Measurements from ENCODE around the gene ATG2A. TPM values are rescaled to one million over a fixed set of nuclear protein-coding genes. Genes with fewer than 3 reads are reported as not detected.

The ATG2A gene
- total and polyA plus RNA-seq, 10 of the 15 experiments (the other 5 are each of a cell fraction or from before 2014, with no cell fraction given): 0.08 to 19.0 (median 4.6) TPM

DNA sequence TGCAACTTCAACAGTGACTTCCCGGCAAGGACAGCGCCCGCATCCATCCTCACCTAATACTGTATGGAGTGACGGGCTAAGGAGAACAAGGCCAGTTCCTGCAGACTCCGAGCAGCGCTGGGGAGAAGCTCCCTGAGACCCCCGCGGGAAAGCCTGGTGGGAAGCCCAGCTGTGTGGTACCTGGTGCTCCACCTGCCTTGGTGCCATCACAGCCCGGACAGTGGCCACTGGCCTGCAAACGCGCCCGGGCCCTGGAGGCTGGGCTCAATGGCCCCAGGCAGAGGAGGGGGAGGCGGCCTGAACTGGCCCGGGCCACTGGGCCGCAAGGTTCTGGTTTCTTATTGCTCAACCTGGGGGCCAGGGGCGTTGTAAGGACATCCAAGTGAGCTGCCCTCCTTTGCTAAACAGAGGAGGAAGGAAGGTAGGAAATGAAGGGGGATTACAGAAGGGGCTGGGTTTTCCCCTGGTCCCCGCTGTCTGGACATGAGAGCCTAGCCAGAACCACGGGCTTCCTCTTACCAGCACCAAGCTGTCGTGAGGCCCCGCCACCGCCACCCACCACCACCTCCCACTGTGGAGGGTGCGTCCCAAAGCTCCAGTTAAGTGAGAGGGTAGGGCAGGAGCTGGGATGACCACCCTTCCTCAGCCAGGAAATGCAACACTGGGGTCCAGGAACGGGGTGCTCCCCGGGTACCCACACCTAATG is 64.1 kb downstream of the ATG2A start:
- Histone ChIP-seq H3K36me3 (ENCODE audit: control insufficient read depth in 2 of 2, insufficient read depth in 2 of 2, low read length in 1 of 2) (peaks cover 17 to 44% of the 10 kb centered on the region in 2 experiments), H3K4me3 (peak overlapping the region; percentile 21; the same call in 1 of the 2 replicates), H3K79me2 (ENCODE audit: control insufficient read depth, insufficient read depth, low read length) (peaks cover 31% of the 10 kb centered on the region), H3K27me3 (replicated peaks in 1 of 2; ENCODE audit: control insufficient read depth in 2 of 2, insufficient read depth in 2 of 2, low read length in 1 of 2) (no peaks in the 10 kb centered on the region), H3K4me2 (ENCODE audit: control insufficient read depth, insufficient read depth) (peak overlapping the region; percentile 57), H2AFZ (ENCODE audit: control insufficient read depth, low read depth, low read length) (no peak overlapping the region), H3K9ac (ENCODE audit: control insufficient read depth, insufficient read depth, low read length) (peak overlapping the region; percentile 47), H3K4me1 (ENCODE audit: control insufficient read depth, insufficient read depth, low read length) (peaks cover 97% of the 10 kb centered on the region), H3K27ac (ENCODE audit: control insufficient read depth, insufficient read depth) (peak overlapping the region; percentile 97), H4K20me1 (ENCODE audit: control insufficient read depth, insufficient read depth) (no peaks in the 10 kb centered on the region), H3K9me3 (replicated peaks; ENCODE audit: control insufficient read depth, insufficient read depth, low read length) (no peaks in the 10 kb centered on the region)
- ChIA-PET POLR2A (interaction anchor here (1.0 to 24.3 kb wide), 8 partner anchors 11 to 410 kb away, joined by 3 to 620 read pairs (median 4); partner anchors contain the start of genes EHD1 and SF1), RAD21 (ENCODE audit: unreplicated experiment) (interaction anchor here (0.7 to 12.9 kb wide), 6 partner anchors 11 to 46 kb away, joined by 3 to 316 read pairs (median 6); partner anchors contain the start of gene EHD1), SMC1A (ENCODE audit: uncharacterized antibody, unreplicated experiment) (interaction anchor here (1.0 to 12.7 kb wide), 5 partner anchors 11 to 41 kb away, joined by 3 to 306 read pairs (median 6); partner anchors contain the start of gene EHD1), CTCF (interaction anchor here (0.7 to 28.8 kb wide), 4 partner anchors 10 to 157 kb away, joined by 3 to 1208 read pairs (median 188); partner anchors contain the start of gene EHD1)
- intact Hi-C loops (cut with micrococcal nuclease; ENCODE audit: unreplicated experiment): no loop called here
- no peak for DNase-seq (ENCODE audit: low read depth, low spot score)
- BruUV-seq (replicated peaks): no TSS peak
- ATAC-seq: peak; percentile 9
- FAIRE-seq: no peak
- in situ Hi-C loops (cut with MboI): no loop called here
- WGBS (ENCODE audit: insufficient coverage, insufficient replicate concordance, low lambda C conversion rate, missing lambda C conversion rate): 55% methylated on average over 20 of the region's 24 CpGs
- no peak for TF ChIP-seq CHD1 (IDR thresholded peaks at IDR 0.05; ENCODE audit: low read depth, low read length)
- TF ChIP-seq EGR1 (IDR thresholded peaks at IDR 0.05; ENCODE audit: borderline replicate concordance in 1 of 2, low read depth in 2 of 2, low read length in 2 of 2): peak in 1 of 2 experiments; percentile 62; a peak in 2 of 3 replicates
- TF ChIP-seq, protein P1, sequence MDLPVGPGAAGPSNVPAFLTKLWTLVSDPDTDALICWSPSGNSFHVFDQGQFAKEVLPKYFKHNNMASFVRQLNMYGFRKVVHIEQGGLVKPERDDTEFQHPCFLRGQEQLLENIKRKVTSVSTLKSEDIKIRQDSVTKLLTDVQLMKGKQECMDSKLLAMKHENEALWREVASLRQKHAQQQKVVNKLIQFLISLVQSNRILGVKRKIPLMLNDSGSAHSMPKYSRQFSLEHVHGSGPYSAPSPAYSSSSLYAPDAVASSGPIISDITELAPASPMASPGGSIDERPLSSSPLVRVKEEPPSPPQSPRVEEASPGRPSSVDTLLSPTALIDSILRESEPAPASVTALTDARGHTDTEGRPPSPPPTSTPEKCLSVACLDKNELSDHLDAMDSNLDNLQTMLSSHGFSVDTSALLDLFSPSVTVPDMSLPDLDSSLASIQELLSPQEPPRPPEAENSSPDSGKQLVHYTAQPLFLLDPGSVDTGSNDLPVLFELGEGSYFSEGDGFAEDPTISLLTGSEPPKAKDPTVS (IDR thresholded peaks at IDR 0.05; ENCODE audit: low read depth, low read length): no peak
- TF ChIP-seq POLR2A (IDR thresholded peaks at IDR 0.05; ENCODE audit: low read depth, low read length): peak; percentile 75
- no peak for TF ChIP-seq SUZ12 (IDR thresholded peaks at IDR 0.05; ENCODE audit: unreplicated experiment)
- no peak for TF ChIP-seq PAX8 (IDR thresholded peaks at IDR 0.05)
- TF ChIP-seq TCF7 (IDR thresholded peaks at IDR 0.05; ENCODE audit: borderline replicate concordance): no peak
- no peak; the same call in 1 of the 2 replicates for TF ChIP-seq BCL11A (IDR thresholded peaks at IDR 0.05; ENCODE audit: low read depth, low read length)
- TF ChIP-seq POLR2AphosphoS5 (IDR thresholded peaks at IDR 0.05; ENCODE audit: low read length): peak; percentile 16
- TF ChIP-seq, protein P2, sequence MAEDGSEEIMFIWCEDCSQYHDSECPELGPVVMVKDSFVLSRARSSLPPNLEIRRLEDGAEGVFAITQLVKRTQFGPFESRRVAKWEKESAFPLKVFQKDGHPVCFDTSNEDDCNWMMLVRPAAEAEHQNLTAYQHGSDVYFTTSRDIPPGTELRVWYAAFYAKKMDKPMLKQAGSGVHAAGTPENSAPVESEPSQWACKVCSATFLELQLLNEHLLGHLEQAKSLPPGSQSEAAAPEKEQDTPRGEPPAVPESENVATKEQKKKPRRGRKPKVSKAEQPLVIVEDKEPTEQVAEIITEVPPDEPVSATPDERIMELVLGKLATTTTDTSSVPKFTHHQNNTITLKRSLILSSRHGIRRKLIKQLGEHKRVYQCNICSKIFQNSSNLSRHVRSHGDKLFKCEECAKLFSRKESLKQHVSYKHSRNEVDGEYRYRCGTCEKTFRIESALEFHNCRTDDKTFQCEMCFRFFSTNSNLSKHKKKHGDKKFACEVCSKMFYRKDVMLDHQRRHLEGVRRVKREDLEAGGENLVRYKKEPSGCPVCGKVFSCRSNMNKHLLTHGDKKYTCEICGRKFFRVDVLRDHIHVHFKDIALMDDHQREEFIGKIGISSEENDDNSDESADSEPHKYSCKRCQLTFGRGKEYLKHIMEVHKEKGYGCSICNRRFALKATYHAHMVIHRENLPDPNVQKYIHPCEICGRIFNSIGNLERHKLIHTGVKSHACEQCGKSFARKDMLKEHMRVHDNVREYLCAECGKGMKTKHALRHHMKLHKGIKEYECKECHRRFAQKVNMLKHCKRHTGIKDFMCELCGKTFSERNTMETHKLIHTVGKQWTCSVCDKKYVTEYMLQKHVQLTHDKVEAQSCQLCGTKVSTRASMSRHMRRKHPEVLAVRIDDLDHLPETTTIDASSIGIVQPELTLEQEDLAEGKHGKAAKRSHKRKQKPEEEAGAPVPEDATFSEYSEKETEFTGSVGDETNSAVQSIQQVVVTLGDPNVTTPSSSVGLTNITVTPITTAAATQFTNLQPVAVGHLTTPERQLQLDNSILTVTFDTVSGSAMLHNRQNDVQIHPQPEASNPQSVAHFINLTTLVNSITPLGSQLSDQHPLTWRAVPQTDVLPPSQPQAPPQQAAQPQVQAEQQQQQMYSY (CRISPR knock-in tag; IDR thresholded peaks at IDR 0.05): no peak
- TF ChIP-seq, protein P3, sequence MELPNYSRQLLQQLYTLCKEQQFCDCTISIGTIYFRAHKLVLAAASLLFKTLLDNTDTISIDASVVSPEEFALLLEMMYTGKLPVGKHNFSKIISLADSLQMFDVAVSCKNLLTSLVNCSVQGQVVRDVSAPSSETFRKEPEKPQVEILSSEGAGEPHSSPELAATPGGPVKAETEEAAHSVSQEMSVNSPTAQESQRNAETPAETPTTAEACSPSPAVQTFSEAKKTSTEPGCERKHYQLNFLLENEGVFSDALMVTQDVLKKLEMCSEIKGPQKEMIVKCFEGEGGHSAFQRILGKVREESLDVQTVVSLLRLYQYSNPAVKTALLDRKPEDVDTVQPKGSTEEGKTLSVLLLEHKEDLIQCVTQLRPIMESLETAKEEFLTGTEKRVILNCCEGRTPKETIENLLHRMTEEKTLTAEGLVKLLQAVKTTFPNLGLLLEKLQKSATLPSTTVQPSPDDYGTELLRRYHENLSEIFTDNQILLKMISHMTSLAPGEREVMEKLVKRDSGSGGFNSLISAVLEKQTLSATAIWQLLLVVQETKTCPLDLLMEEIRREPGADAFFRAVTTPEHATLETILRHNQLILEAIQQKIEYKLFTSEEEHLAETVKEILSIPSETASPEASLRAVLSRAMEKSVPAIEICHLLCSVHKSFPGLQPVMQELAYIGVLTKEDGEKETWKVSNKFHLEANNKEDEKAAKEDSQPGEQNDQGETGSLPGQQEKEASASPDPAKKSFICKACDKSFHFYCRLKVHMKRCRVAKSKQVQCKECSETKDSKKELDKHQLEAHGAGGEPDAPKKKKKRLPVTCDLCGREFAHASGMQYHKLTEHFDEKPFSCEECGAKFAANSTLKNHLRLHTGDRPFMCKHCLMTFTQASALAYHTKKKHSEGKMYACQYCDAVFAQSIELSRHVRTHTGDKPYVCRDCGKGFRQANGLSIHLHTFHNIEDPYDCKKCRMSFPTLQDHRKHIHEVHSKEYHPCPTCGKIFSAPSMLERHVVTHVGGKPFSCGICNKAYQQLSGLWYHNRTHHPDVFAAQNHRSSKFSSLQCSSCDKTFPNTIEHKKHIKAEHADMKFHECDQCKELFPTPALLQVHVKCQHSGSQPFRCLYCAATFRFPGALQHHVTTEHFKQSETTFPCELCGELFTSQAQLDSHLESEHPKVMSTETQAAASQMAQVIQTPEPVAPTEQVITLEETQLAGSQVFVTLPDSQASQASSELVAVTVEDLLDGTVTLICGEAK (IDR thresholded peaks at IDR 0.05; ENCODE audit: borderline replicate concordance): no peak
- TF ChIP-seq GATAD2B (conservative IDR thresholded peaks at IDR 0.05; ENCODE audit: low read depth): 0 out of 2 replicates have a peak, but pooled peaks have one; percentile 38
- TF ChIP-seq CREM (IDR thresholded peaks at IDR 0.05; ENCODE audit: low read depth): peak; percentile 7; the same call in 1 of the 2 replicates
- TF ChIP-seq CHD2 (IDR thresholded peaks at IDR 0.05; ENCODE audit: borderline replicate concordance, low read depth, low read length): no peak
